GM04503 (cell line): Measurements from ENCODE around the gene PLCH1.
"Not testable (repeated sequence)": the region's sequence is repeated elsewhere in the genome, so short reads cannot be mapped to it uniquely, and the experiment has no call there.

Experiments used
- DNase-seq: peaks from one replicate; pipeline ENCODE4 v3.0.0-alpha.2; 2012; ENCODE audit warnings: low read depth

PLCH1 gene

GRCh38 chr3:155646669-155647068, 98.2 kb downstream of the PLCH1 start:
- DNase-seq = no peak

GRCh38 chr3:155646128-155646527, 98.7 kb downstream of the PLCH1 start:
- no peak for DNase-seq

GRCh38 chr3:155643581-155644165, 101.2 kb downstream of the PLCH1 start:
- DNase-seq = no peak

GRCh38 chr3:155641956-155642355, 102.9 kb downstream of the PLCH1 start:
- DNase-seq = no peak

DNA sequence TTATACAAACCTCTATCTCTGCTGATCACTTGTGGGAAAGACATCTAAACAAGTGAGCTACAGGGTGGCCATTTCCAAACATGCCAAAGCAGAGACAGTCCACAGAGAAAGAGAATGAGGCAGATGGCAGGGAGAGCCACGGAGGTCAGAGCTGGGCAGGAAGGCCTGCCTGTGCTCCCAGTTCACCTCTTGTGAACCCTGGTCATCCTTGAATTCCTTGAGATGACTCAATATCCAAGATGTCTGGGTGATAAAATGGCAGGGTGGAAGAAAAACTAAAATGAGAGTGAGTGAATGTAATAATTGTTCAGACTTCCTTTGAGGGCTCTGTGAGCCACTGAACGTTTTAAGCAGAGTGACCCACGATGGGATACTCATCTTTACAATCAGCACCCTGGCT, 104.8 kb downstream of the PLCH1 start:
- no peak for DNase-seq

DNA sequence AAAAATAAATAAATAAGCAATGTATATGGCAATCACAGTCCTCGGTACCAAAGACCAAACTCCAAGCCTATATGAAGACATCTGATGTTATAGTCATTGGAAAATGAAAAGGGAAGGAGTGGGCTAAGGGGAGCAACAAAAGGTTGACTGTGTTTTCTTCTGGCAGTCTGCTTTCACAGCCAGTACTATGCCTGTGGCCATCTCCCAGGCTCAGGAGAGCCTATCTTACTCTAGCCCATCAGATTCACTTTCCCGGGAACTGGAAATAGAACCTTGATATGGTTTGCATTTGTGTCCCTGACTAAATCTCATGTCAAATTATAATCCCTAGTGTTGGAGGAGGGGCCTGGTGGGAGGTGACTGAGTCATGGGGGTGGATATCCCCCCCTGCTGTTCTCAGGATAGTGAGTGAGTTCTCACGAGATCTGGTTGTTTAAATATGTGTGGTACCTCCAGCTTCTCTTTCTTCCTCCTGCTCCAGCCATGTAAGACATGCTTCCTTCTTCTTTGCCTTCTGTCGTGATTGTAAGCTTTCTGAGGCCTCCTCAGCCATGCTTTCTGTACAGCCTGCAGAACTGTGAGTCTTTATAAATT, 105.3 kb downstream of the PLCH1 start:
- DNase-seq = no peak

DNA sequence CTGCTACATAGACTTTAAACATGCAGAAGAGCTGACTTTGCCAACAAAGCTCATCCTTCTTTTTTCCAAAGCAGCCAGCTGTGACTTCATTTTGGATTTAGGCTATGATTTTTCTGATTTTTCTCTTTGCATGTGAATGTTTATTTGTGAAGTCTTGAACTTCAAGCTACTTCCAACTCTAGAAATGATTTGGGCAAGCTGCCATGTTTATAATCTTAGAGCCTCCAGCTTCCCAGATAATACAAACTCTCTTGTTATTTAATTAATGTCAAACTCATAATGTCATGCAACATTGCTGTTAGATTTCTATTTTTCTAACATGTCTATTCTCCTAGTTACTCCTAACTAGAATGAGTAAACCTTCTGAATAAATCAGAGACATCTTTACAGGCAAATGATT, 106.4 kb downstream of the PLCH1 start:
- not testable (repeated sequence) for DNase-seq

DNA sequence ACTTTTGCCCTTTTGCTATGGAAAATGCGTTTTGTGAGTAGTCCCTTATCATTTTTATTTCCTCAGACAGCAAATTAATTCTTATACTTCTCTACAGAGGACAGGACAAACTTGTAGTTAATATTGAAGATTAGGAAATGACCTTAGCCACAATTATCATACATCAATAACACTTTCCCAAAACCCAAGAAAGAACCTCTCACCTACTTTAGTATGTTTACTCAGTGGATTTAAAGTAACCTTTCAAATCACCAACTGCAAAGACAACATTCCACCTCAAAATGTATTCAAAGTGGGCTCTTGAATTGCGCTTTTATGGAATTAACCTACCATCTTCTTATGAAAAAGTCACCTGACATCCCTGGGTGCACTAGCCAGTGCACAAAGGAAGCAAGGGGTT, 107.3 kb downstream of the PLCH1 start:
- no peak for DNase-seq

- DNase-seq = no peak
These were observed 109.8 kb downstream of the PLCH1 start for GRCh38 chr3:155635056-155635455.

DNA sequence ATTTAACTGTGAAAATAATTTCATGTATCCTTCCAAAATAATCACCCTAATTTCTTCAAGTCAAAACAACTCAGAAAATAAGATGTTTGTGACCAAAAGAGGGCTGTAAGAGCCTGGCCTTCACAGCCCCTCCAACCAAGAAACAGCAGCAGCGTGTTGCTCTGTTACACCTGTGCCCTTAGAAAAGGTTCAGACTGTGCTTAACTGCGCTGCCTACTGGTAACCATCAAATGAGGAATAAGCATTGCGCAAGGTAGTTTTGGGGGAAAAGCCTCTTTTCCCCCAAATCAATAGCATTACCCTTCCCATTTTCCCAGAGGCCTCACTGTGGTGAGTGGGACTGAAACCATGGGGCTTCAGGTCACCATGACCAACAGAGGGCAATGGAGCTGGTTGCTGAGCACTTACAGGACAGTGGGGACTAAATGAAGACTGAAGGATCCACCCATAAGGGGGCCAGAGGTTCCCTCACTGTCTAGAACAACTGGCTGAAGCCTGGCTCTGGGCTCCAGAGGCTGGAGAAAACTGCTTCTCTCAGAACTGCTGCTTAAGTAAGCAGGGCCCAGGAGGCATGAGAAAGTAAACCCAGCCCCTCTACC, 110.7 kb downstream of the PLCH1 start:
- no peak for DNase-seq

- no peak for DNase-seq
These were observed 113.4 kb downstream of the PLCH1 start for GRCh38 chr3:155631323-155632019.

GRCh38 chr3:155629556-155629955, 115.3 kb downstream of the PLCH1 start:
- no peak for DNase-seq

DNA sequence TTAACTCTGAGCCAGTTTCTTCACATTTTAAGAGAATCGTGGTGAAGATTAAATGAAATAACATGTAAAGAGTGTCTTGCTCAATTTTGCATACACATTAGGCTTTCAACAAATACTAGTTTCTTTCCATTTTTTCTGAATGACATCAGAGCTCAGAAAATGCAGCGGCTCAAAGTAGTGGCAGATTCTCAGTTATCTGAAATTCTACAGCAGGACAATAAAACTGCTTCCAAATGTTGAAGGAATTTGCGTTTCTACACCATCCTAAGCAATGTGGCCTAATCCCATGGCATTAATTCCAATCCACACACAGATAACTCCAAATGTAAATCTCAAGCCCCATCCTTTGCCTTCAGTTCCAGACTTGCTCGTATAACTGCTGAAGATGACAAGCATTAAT, 115.8 kb downstream of the PLCH1 start:
- no peak for DNase-seq

DNA sequence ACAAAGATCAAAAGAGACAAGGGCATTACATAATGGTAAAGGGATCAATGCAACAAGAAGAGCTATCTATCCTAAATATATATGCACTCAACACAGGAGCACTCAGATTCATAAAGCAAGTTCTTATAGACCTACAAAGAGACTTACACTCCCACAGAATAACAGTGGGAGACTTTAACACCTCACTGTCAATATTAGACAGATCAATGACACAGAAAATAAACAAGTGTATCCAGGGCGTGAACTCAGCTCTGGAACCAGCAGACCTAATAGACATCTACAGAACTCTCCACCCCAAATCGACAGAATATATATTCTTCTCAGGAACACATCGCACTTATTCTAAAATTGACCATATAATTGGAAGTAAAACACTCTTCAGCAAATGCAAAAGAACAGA, 122.2 kb downstream of the PLCH1 start:
- DNase-seq = not testable (repeated sequence)

DNA sequence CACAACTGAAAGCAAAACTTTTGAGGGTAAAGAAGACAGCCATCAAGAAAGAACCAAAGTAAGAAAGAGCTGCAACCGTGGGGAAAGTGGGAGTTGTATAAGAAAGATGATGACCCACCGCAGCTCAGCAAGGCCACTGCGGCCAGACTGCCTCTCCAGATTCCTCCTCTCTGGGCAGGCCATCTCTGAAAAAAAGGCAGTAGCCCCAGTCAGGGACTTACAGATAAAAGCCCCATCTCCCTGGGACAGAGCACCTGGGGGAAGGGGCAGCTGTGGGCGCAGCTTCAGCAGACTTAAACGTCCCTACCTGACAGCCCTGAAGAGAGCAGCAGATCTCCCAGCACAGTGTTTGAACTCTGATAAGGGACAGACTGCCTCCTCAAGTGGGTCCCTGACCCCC, 124.3 kb downstream of the PLCH1 start:
- not testable (repeated sequence) for DNase-seq

DNA sequence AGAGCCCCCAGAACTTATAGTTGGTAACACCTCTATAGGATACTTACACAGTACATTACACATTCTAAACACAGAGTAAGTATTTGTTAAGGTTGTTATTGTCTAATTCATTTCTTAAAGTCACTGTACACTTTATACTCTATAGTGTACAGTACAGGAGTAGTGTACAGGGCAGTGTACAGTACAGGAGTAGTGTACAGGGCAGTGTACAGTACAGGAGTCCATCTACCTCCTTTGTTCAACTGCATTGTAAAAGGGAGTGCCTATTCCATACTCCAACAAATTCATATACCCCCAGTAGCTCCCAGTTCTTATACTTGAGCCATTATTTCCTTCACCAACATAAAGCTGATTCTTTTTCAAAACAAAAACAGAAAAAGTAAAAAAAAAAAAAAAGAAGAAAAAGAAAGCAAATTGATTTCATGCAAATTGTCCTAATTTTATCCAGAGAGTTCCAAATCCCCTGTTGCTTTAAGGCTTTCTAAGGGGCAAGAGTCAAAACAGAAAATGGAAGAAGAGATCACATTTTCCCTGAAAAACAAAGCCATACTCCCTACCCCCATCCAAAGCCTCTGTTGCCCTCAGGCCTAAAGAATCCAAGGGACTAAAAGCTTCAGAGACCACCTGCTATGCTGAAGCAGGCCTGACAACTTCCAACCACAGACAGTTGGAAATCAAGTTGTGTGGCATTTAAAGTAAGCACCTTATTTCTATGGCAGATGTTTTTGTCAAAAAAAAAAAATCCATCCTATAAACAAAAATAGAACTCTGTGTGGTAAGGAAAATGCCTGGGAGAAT, 125.6 kb downstream of the PLCH1 start:
- DNase-seq = no peak

DNA sequence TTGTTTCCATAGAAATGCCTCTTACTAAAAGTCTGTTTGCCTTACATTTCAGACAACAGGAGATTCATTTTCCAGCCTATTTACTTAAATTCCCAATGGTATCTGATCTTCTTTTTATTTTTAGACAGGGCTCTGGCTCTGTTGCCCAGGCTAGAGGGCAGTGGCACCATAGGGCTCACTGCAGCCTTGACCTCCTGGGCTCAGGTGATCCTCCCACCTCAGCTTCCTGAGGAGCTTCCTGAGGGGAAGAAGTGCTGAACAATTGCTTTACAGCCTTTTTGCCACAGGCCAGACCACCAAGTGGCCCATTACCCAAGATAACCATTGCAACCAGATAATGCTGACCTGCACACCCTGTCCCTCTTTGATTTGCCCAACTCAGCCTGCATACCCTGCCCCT, 126.3 kb downstream of the PLCH1 start:
- DNase-seq = no peak

DNA sequence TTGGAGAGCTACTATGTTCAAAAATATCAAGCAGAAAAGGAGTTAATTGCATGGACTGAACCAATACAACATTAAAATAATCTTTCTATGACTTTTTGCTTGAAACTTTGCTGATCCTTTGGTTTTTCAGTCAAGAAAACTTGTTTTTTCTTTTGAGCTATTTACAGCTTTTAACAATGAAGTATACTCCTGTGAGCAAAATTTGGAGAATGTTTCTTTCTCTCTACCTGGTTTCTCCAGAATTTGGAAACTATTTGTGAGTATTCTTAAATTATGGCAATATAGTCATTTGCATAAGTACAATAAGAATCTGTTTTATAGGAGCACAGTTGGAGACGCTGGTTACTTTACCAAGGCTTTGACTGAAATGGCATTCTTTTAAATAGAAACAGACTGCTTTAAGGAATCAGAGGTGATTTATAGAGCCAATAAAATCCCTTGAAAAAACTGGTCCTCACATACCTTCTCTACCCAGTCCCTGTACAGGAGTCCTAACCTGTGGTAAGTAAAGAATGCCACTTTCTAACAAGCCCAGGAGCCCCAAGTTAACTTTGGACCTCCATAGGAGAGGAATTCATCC, 127.4 kb downstream of the PLCH1 start:
- DNase-seq = no peak

DNA sequence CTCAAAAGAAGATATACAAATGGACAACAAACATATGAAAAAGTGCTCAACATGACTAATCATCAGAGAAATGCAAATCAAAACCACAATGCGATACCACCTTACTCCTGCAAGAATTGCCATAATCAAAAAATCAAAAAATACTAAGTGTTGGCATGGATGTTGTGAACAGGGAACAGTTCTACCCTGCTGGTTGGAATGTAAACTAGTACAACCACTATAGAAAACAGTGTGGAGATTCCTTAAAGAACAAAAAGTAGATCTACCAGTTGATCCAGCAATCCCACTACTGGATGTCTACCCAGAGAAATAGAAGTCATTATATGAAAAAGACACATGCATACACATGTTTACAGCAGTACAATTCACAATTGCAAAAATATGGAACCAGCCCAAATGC, 129.7 kb downstream of the PLCH1 start:
- DNase-seq = not testable (repeated sequence)

DNA sequence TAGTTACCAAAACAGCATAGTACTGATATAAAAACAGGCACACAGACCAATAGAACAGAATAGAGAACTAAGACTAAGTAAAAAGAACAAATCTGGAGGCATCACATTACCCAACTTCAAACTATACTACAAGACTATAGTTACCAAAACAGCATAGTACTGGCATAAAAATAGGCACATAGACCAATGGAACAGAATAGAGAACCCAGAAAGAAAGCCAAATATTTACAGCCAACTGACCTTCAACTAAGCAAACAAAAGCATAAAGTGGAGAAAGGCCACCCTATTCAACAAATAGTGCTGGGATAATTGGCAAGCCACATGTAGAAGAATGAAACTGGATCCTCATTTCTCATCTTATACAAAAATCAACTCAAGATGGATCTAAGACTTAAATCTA, 130.5 kb downstream of the PLCH1 start:
- not testable (repeated sequence) for DNase-seq

GRCh38 chr3:155611456-155611855, 133.4 kb downstream of the PLCH1 start:
- no peak for DNase-seq

DNA sequence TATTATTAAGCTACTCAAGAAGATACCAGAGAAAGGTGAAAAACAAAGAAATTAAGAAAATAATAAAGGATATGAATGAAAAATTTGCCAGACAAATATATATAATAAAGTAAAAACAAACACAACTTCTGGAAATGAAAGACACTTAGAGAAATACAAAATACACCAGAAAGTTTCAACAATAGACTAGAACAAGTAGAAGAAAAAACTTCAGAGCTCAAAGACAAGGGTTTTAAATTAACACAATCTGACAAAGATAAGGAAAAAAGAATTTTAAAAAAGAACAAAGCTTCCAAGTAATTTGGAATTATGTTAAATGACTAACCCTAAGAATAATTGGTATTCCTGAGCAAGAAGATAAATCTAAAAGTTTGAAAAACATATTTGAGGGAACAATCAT, 135.3 kb downstream of the PLCH1 start:
- DNase-seq = no peak
